H4 (cell line): Measurements from ENCODE around the gene SCOC. TPM values are rescaled to one million over a fixed set of nuclear protein-coding genes. Genes with fewer than 3 reads are reported as not detected.

ENCODE experiments used
- total RNA-seq: library from RNA; depleted of rRNA; stranded (reverse); fragments of >200 nt; shearing (Covaris generic); gene quantifications from 2 replicates; pipeline ENCODE4 v1.2.3, GENCODE V29; 2014; rRNA removed

The SCOC gene
- total RNA-seq, 1 experiment from 2014 or later, result 97.0 TPM

Other genes starting within 250 kb of the SCOC start
- 0.21 and 0.43 TPM in 2 replicates for gene MAML3, start 219.5 kb upstream of the SCOC start, total RNA-seq
- 2.5 and 4.6 TPM in 2 replicates for gene CLGN, start 54.0 kb downstream of the SCOC start, total RNA-seq
- gene MGAT4D, start 124.6 kb downstream of the SCOC start, total RNA-seq, result not detected in 2 replicates
- 24.1 and 24.3 TPM in 2 replicates for gene ELMOD2, start 150.5 kb downstream of the SCOC start, total RNA-seq
- not detected in 2 replicates for gene UCP1, start 195.3 kb downstream of the SCOC start, total RNA-seq